AG04450 (cell line): ENCODE measurements around the gene AQP11. TPM values are rescaled to one million over a fixed set of nuclear protein-coding genes. Genes with fewer than 3 reads are reported as not detected.

ENCODE experiments used
- CTCF ChIA-PET: fragments of 300-600, 350-600 bp; formaldehyde crosslinking; extraction: SDS; loops from one replicate; lab custom pipeline; 2022; ENCODE audit warnings: antibody characterized with exemption, inconsistent platforms; lab: Charles Lee
- POLR2A ChIA-PET: fragments of 350-600 bp; formaldehyde crosslinking; extraction: SDS; loops from one replicate; lab custom pipeline; 2021; ENCODE audit warnings: antibody characterized with exemption, inconsistent platforms; lab: Yijun Ruan, JAX
- DNase-seq: peaks from one replicate; pipeline ENCODE4 v3.0.0-alpha.2; 2011; ENCODE audit warnings: low read depth, low spot score
- H3K27ac ChIP-seq: one replicate; pipeline ENCODE4 v1.5.1; 2012; ENCODE audit warnings: low read depth, low read length, control low read depth
- H3K27me3 ChIP-seq: one replicate; pipeline ENCODE4 v1.6.0; 2012; ENCODE audit warnings: low read length; ENCODE audit not compliant: control insufficient read depth, insufficient read depth
- H3K4me3 ChIP-seq: 2 replicates; pipeline ENCODE4 v1.5.1; 2011; ENCODE audit warnings: mild to moderate bottlenecking, low read depth, low read length, control low read depth
- H3K9me3 ChIP-seq: 2 replicates; pipeline ENCODE4 v1.5.1; 2012; ENCODE audit warnings: low read length; ENCODE audit not compliant: control insufficient read depth, insufficient read depth
- CTCF ChIP-seq: IDR thresholded peaks from 2 replicates; pipeline ENCODE4 v1.5.1; 2011; ENCODE audit warnings: low read depth, low read length, control low read depth, inconsistent platforms
- polyA plus RNA-seq: library from polyadenylated mRNA; depleted of rRNA; stranded (reverse); fragments of >200 nt; gene quantifications from 2 replicates; pipeline ENCODE4 v1.2.3, GENCODE V29; 2011

Gene AQP11
- polyA plus RNA-seq, 1 experiment, result 2.0 TPM

- no peak overlapping the region for H3K27ac ChIP-seq
- CTCF ChIA-PET, result no interaction called here
- no peak overlapping the region for H3K4me3 ChIP-seq
- POLR2A ChIA-PET, result no interaction called here
- TF ChIP-seq CTCF, result no peak
- DNase-seq, result no peak
- peaks cover 13% of the 10 kb centered on the region for H3K9me3 ChIP-seq
- no peaks in the 10 kb centered on the region for H3K27me3 ChIP-seq
Observed at GRCh38 chr11:77580712-77581337, 8.9 kb upstream of the AQP11 start.

- no peak for DNase-seq
- no peak for TF ChIP-seq CTCF
- CTCF ChIA-PET, result no interaction called here
- no peaks in the 10 kb centered on the region for H3K27me3 ChIP-seq
- H3K27ac ChIP-seq, result peak overlapping the region; percentile 39
- peak overlapping the region; percentile 69 for H3K4me3 ChIP-seq
- no peaks in the 10 kb centered on the region; the same call in 1 of the 2 replicates for H3K9me3 ChIP-seq
- POLR2A ChIA-PET, result interaction anchor here (0.6 to 1.0 kb wide), 2 partner anchors 13 to 19 kb away, joined by 5 to 6 read pairs; no protein-coding TSS in a partner anchor
Observed at GRCh38 chr11:77589181-77589520, 602 bp upstream of the AQP11 start.

- DNase-seq, result no peak
- Histone ChIP-seq H3K27ac (no peak overlapping the region), H3K9me3 (no peaks in the 10 kb centered on the region; the same call in 1 of the 2 replicates), H3K4me3 (peak overlapping the region; percentile 69), H3K27me3 (no peaks in the 10 kb centered on the region)
- ChIA-PET POLR2A (interaction anchor here (1.0 kb wide), 1 partner anchor 12 kb away, joined by 3 read pairs; no protein-coding TSS in a partner anchor), CTCF (interaction anchor here (0.6 kb wide), 2 partner anchors 178 to 342 kb away, joined by 3 to 4 read pairs; no protein-coding TSS in a partner anchor)
- no peak for TF ChIP-seq CTCF
Observed at GRCh38 chr11:77590194-77590782, 535 bp downstream of the AQP11 start.

- ChIA-PET CTCF (interaction anchor here (0.5 to 1.5 kb wide), 3 partner anchors 31 to 546 kb away, joined by 3 to 5 read pairs (median 3); no protein-coding TSS in a partner anchor), POLR2A (no interaction called here)
- no peak for TF ChIP-seq CTCF
- no peak for DNase-seq
- Histone ChIP-seq H3K27ac (no peak overlapping the region), H3K27me3 (no peaks in the 10 kb centered on the region), H3K9me3 (no peaks in the 10 kb centered on the region; the same call in 1 of the 2 replicates), H3K4me3 (no peak overlapping the region)
Observed at GRCh38 chr11:77592727-77593126, 3.0 kb downstream of the AQP11 start.

- no peak for DNase-seq
- no peak for TF ChIP-seq CTCF
- H3K27ac ChIP-seq, result no peak overlapping the region
- no peak overlapping the region for H3K4me3 ChIP-seq
- no peaks in the 10 kb centered on the region for H3K9me3 ChIP-seq
- CTCF ChIA-PET, result no interaction called here
- H3K27me3 ChIP-seq, result no peaks in the 10 kb centered on the region
- POLR2A ChIA-PET, result no interaction called here
Observed at GRCh38 chr11:77593883-77594282, 4.1 kb downstream of the AQP11 start.
